Stimulated activated CD4-positive, alpha-beta T cell treated with anti-CD3 and anti-CD28 coated beads, Interleukin-1b, Interleukin-23, amount 100 ng/mL, for 1 hour (primary cell): Measurements from ENCODE around the gene MTR.
"Not testable (repeated sequence)": the region's sequence is repeated elsewhere in the genome, so short reads cannot be mapped to it uniquely, and the experiment has no call there.

Experiments
- DNase-seq, 2 donors: peaks; one replicate each; pipeline ENCODE4 v3.0.0-alpha.2; 2020; ENCODE audit warnings: low read depth in 2 of 2

MTR gene

GRCh38 chr1:236904892-236905741, 110.0 kb downstream of the MTR start:
- DNase-seq: no peak

DNA sequence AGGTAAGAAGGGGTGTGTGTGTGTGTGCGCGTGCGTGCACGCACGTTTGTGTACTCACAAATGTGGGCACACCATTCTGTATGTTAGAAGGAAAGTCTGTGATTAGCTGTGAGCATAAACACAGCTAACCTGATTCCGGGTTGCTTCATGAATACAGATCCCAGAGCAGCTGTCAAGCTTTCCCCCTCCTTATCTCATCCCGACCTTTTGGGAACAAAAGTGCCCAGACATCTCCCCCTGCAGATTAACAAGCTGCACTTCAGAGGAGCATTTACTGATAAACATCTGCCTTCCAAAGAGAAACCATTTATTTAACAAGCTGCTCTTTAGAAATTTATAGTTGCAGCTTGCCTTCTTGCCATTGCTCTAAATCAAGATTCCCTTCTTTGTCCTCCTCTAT, 112.1 kb downstream of the MTR start:
- DNase-seq: no peak

GRCh38 chr1:236908669-236909068, 113.6 kb downstream of the MTR start:
- DNase-seq: no peak

DNA sequence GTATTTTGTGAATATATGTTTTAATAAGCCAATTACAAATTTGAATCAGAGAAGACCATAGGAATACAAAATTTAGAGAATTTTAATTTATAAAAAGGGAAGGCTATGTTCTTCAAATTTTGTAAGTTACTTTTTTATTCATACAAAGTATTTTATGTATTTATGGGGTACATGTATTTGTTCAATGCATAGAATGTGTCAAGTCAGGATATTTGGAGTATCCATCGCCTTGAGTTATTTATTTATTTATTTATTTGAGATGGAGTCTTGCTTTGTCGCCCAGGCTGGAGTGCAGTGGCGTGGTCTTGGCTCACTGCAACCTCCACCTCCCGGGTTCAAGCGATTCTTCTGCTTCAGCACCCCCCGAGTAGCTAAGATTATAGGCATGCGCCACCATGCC, 116.0 kb downstream of the MTR start:
- DNase-seq: not testable (repeated sequence)

- no peak for DNase-seq
These were observed 118.4 kb downstream of the MTR start for GRCh38 chr1:236913371-236914037.

GRCh38 chr1:236914375-236914774, 119.3 kb downstream of the MTR start:
- DNase-seq: no peak

DNA sequence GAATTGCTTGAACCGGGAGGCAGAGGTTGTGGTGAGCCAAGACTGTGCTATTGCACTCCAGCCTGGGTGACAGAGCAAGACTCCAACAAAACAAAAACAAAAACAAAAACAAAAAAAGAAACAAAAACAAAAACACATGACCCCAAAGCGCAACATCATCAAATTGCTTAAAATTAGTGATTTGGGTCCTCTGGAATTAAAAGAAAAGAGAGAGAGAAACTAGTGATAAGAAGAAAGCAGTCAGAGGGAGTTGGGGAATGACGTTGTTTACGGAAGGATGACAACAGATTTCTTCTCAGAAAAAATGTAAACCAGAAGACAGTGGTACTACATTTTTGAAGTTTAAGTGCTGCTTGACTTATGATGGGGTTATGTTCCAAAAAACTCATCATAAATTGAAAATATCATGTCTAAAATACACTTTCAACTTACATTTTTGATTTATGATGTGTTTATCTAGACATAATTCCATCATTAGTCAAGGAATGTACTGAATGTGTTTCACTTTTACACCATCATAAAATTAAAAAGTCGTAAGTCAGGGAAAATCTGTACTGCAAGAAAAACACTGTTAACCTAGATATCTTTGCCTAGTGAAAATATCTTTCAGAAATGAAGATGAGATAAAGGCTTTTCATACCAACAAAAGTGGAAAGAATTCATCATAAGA, 121.2 kb downstream of the MTR start:
- no peak for DNase-seq

DNA sequence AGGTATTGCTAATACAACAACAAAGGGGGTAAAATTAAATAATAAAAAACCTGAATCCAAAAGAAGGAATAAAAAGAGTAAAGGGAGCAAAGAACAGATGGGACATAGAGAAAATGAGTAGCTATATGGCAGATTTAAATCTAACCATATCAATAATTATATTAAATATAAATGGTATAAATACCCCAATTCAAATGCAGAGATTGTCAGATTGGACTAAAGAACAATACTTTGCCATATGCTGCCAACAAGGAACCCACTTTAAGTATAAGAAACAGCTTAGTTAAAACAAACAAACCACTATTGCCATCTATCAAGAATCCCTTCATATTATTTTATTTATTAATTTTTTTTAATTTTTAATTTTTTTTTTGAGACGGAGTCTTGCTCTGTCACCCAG, 122.4 kb downstream of the MTR start:
- no peak for DNase-seq

DNA sequence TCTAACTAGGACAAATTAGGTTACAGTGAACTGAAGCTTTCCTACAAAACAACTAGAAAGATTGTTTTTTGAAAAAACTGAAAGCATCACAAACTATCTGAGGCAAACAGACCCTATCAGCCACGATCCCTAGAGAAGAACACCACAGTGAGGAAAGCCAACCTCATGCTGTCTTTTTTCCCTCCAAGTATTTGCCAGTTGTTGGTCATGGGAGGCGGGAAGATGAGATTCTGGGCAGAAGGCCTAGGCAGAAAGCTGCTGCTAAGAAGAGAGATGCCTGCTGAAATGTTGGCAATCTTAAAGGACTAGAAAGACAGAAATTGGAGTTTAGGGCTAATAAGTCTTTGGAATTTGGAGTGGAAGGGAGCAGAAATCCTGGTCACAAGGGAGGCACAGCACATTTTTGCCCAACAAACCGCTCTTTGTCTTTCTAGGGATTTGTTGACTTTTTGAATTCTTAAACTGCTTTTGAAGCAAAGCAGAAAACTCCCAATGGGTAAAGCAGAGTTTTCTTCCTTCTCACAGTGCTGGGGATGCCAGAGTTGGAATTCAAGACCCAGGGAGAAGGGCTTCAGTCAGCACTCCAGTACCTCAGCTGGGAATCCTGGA, 125.3 kb downstream of the MTR start:
- DNase-seq: no peak

- DNase-seq: no peak
These were observed 126.5 kb downstream of the MTR start for GRCh38 chr1:236921610-236922009.

DNA sequence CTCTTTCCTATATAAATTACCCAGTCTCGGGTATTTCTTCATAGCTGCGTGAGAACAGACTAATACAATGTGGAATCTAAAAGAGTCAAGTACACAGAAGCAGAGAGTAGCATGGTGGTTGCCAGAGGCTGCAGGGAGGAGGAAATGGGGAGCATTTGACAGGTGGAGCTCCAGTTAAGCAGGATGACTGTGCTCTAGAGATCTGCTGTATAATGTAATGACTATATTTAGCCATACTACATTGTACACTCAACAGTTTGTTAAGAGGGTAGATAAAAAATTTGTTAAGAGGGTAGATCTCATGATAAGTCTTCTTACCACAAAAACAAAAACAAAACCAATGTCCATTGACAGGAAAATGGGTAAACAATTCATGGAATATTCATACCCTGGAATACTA, 127.1 kb downstream of the MTR start:
- no peak for DNase-seq

- no peak for DNase-seq
These were observed 130.3 kb downstream of the MTR start for GRCh38 chr1:236925386-236925785.

GRCh38 chr1:236930503-236930902, 135.4 kb downstream of the MTR start:
- DNase-seq: no peak

- DNase-seq: no peak
These were observed 143.7 kb downstream of the MTR start for GRCh38 chr1:236938760-236939159.

DNA sequence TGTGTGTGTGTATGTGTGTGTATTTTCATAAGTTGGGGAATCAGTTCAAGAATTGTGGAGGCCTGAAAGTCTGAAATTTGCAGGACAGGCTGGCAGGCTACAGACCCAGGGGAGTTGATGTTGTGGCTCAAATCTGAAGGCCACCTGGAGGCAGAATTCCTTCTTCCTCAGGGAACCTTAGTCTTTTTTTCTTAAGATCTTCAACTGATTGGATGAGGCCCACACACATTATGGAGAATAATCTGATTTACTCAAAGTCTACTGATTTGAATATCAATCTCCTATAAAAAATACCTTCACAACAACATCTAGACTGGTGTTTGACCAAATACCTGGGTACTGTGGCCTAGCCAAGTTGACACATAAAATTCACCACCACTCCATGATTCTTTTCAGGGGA, 147.3 kb downstream of the MTR start:
- no peak for DNase-seq

- DNase-seq: no peak
These were observed 149.5 kb downstream of the MTR start for GRCh38 chr1:236944556-236944955.

- DNase-seq: no peak
These were observed 149.9 kb downstream of the MTR start for GRCh38 chr1:236945002-236945401.

DNA sequence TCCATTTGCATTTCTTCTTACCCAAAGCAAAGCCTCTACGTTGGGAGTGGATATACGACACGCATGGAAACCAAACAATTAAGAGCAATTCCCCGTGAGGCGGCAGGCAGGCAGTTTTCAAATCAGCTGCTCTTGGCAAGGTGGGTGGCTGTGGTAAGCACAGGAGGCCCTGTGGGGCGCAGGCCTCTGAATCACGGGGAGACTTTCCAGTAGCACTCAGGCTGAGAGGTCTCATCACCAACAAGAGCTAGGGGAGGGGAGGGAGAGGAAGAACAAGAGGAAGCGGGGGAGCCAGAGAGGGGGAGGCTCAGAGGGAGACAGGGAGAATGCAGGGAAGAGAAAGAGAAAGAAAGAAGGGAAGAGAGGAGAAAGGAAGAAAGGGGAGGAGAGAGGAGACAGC, 152.7 kb downstream of the MTR start:
- no peak for DNase-seq

GRCh38 chr1:236948381-236948780, 153.3 kb downstream of the MTR start:
- DNase-seq: no peak

- DNase-seq: no peak
These were observed 153.9 kb downstream of the MTR start for GRCh38 chr1:236948996-236949395.

- DNase-seq: no peak
These were observed 155.3 kb downstream of the MTR start for GRCh38 chr1:236950365-236950764.

DNA sequence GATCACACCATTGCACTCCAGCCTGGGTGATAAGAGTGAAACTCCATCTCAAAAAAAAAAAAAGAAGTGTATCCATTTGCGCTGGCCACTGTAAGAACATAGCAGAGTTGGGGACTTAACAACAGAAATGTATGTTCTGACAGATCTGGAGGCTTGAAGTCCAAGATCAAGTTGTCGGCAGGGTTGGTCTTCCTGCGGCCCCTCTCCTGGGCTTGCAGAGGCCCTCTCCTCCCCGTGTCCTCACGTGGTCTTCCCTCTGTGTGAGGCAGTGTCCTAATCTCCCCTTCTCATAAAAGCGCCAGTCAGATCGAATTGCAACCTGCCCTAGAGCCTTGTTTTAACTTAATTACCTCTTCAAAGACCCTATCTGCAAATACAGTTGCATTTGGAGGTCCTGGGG, 156.6 kb downstream of the MTR start:
- no peak for DNase-seq
